Adrenal gland (tissue), 12 donors: ENCODE results near the gene TGFBR3. TPM values are rescaled to one million over a fixed set of nuclear protein-coding genes. Genes with fewer than 3 reads are reported as not detected.

Experiments used
- DNase-seq, 7 donors: peaks; one replicate each; pipeline ENCODE4 v3.0.0-alpha.2; 2019 to 2020
- H3K27ac ChIP-seq, 5 donors: fragments of 200-600 bp; sonication (generic) in 4 of 5; 1 replicate in 3 of 5; 2 replicates in 2 of 5; pipeline versions ENCODE4 v1.5.1 to v1.8.0; 2016 to 2020; ENCODE audit warnings: mild to moderate bottlenecking in 1 of 5
- H3K27me3 ChIP-seq: fragments of 200-600 bp; 2 replicates; pipeline ENCODE4 v1.8.0; 2021
- H3K36me3 ChIP-seq, 2 donors: fragments of 200-600 bp; replicated peaks in 1 of 2; 1 replicate in 1 of 2; 2 replicates in 1 of 2; pipeline versions ENCODE4 v1.5.1 to v1.8.0; 2018 to 2022
- H3K4me1 ChIP-seq, 2 donors: fragments of 200-600 bp; replicated peaks in 1 of 2; 1 replicate in 1 of 2; 2 replicates in 1 of 2; pipeline versions ENCODE4 v1.5.1 to v1.8.0; 2018 to 2021
- H3K4me3 ChIP-seq, 4 donors: fragments of 200-600 bp; sonication (generic) in 3 of 4; one replicate each; pipeline ENCODE4 v1.5.1; 2016 to 2018
- H3K9me3 ChIP-seq, 3 donors: fragments of 200-600 bp; sonication (generic) in 1 of 3; replicated peaks in 1 of 3; 1 replicate in 2 of 3; 2 replicates in 1 of 3; pipeline versions ENCODE4 v1.5.1 to v1.8.0; 2016 to 2021
- CTCF ChIP-seq, 6 experiments: fragments of 450-650 bp in 4 of 6; fragments of 200-600 bp in 2 of 6; sonication (generic) in 1 of 6; IDR thresholded peaks; 1 replicate in 5 of 6; 2 replicates in 1 of 6; pipeline versions ENCODE4 v1.5.1 to v1.8.0; 2016 to 2021; ENCODE audit warnings: antibody characterized with exemption in 6 of 6, mild to moderate bottlenecking in 2 of 6, moderate library complexity in 1 of 6
- POLR2A ChIP-seq, 2 donors: fragments of 450-650 bp; IDR thresholded peaks; one replicate each; pipeline ENCODE4 v1.6.1; 2017; ENCODE audit warnings: antibody characterized with exemption in 2 of 2, mild to moderate bottlenecking in 2 of 2, moderate library complexity in 1 of 2
- WGBS, 4 donors: extraction: QIAGEN DNeasy Blood & Tissue Kit in 2 of 4; methylation state at CpG; one replicate each; pipeline versions ENCODE4 v1.1.5 to v1.1.7; 2013 to 2017; 5-methylcytosine and 5-hydroxymethylcytosine counted together
- intact Hi-C, 2 donors: fragments of 100-400 bp; cut with DNase I; formaldehyde crosslinking; loops; one replicate each; pipeline versions ENCODE4 v1.14.1 to v1.15.0; 2022 to 2023
- polyA plus RNA-seq, 3 donors: library from polyadenylated mRNA; stranded (reverse); fragments of 200-250 nt in 2 of 3; fragments of 350-450 nt in 1 of 3; fragmentation: Illumina TruSeq in 1 of 3; extraction: RNeasy Lipid Tissue Mini Kit (QIAGEN cat#74804) in 1 of 3; gene quantifications; one replicate each; pipeline ENCODE4 v1.2.3, GENCODE V29; 2013 to 2014
- total RNA-seq, 9 donors: library from RNA; depleted of rRNA in 4 of 9; stranded (reverse); fragments of >200 nt in 4 of 9; fragments of 120-200 nt in 1 of 9; fragmentation: NEBNext Ultra II Directional in 1 of 9; extraction: Animal tissue kit (Norgen Biotek cat#: 25700) in 1 of 9; gene quantifications; one replicate each; pipeline versions ENCODE4 v1.1.0 to v1.2.4, GENCODE V29; 2013 to 2023
- donor health status: healthy with polysubstance abuse.
- donor health status: Bipolar disorder and iron deficiency.
- donor health status: DM: yes; HTN: yes; CAD: no.
- donor health status: DM: no; HTN: no; CAD: no.
- donor health status: DM: no; HTN: no; CAD: no.
- donor health status: DM: yes; HTN: yes; CAD: no.

TGFBR3 gene
- total and polyA plus RNA-seq, 12 donors = 13.9 to 340 (median 148) TPM

- TF ChIP-seq CTCF (IDR thresholded peaks at IDR 0.05) = no peak
- no peak for TF ChIP-seq POLR2A (IDR thresholded peaks at IDR 0.05)
- Histone ChIP-seq H3K4me3 (no peak overlapping the region), H3K36me3 (peaks cover 0 to 51% of the 10 kb centered on the region in 2 donors), H3K27me3 (no peaks in the 10 kb centered on the region), H3K4me1 (peaks cover 12 to 40% of the 10 kb centered on the region in 2 donors), H3K27ac (peak overlapping the region in 2 of 5 donors; percentile 6 to 15), H3K9me3 (no peaks in the 10 kb centered on the region)
- intact Hi-C loops = no loop called here
- WGBS, 4 donors = 90 to 98% (median 96%) methylated on average over 5 of the region's 5 CpGs
- DNase-seq = no peak
Observed at GRCh38 chr1:91708691-91709090, 177.3 kb downstream of the TGFBR3 start.

- WGBS, 4 donors = 88 to 100% (median 94%) methylated on average over 1 of the region's 1 CpG
- TF ChIP-seq CTCF (IDR thresholded peaks at IDR 0.05) (no peak), POLR2A (IDR thresholded peaks at IDR 0.05) (no peak)
- Histone ChIP-seq H3K4me1 (peaks cover 5 to 31% of the 10 kb centered on the region in 2 donors), H3K4me3 (no peak overlapping the region), H3K27me3 (no peaks in the 10 kb centered on the region), H3K9me3 (no peaks in the 10 kb centered on the region), H3K36me3 (peaks cover 0 to 57% of the 10 kb centered on the region in 2 donors), H3K27ac (peak overlapping the region in 1 of 5 donors; percentile 47)
- no peak for DNase-seq
- intact Hi-C loops = no loop called here
Observed at GRCh38 chr1:91707890-91708218, 178.1 kb downstream of the TGFBR3 start.

- TF ChIP-seq CTCF (IDR thresholded peaks at IDR 0.05) (no peak), POLR2A (IDR thresholded peaks at IDR 0.05) (no peak)
- 94 to 100% (median 96%) methylated on average over 3 of the region's 3 CpGs for WGBS, 4 donors
- no peaks in the 10 kb centered on the region for H3K27me3 ChIP-seq
- no peak for DNase-seq
- intact Hi-C loops = no loop called here
- peak overlapping the region in 3 of 5 donors; percentile 1 to 47 (median 28) for H3K27ac ChIP-seq
- H3K4me1 ChIP-seq = peaks cover 3 to 26% of the 10 kb centered on the region in 2 donors
- no peaks in the 10 kb centered on the region for H3K9me3 ChIP-seq
- peaks cover 0 to 55% of the 10 kb centered on the region in 2 donors for H3K36me3 ChIP-seq
- H3K4me3 ChIP-seq = no peak overlapping the region
Observed at GRCh38 chr1:91707114-91707889, 178.6 kb downstream of the TGFBR3 start.

GRCh38 chr1:91706140-91706957, 179.6 kb downstream of the TGFBR3 start:
- Histone ChIP-seq H3K27ac (peak overlapping the region in 3 of 5 donors; percentile 1 to 58 (median 26)), H3K4me3 (no peak overlapping the region), H3K27me3 (no peaks in the 10 kb centered on the region), H3K9me3 (no peaks in the 10 kb centered on the region), H3K36me3 (peaks cover 0 to 46% of the 10 kb centered on the region in 2 donors), H3K4me1 (peaks cover 3 to 22% of the 10 kb centered on the region in 2 donors)
- intact Hi-C loops = no loop called here
- no peak for DNase-seq
- 69 to 80% (median 74%) methylated on average over 5 of the region's 5 CpGs for WGBS, 4 donors
- TF ChIP-seq POLR2A (IDR thresholded peaks at IDR 0.05) (no peak), CTCF (IDR thresholded peaks at IDR 0.05) (no peak)
